ENCODE measurements around the gene WDPCP. TPM values are rescaled to one million over a fixed set of nuclear protein-coding genes. Genes with fewer than 3 reads are reported as not detected.

WDPCP gene
- total RNA-seq, 2 experiments from 2014 or later, result 14.8 to 29.3 TPM

GRCh38 chr2:63434024-63435001, 154.0 kb downstream of the WDPCP start:
- H3K4me3 ChIP-seq (ENCODE audit: low read depth, low read length, poor library complexity, severe bottlenecking), result no peak overlapping the region
- H2AFZ ChIP-seq (ENCODE audit: low read length), result no peak overlapping the region
- no peak for DNase-seq (ENCODE audit: low spot score)
- H3K9me2 ChIP-seq (ENCODE audit: insufficient read depth, low read length), result no peaks in the 10 kb centered on the region
- ChIA-PET CTCF (ENCODE audit: unreplicated experiment) (no interaction called here), POLR2A (interaction anchor here (0.6 to 1.0 kb wide), 2 partner anchors 156 to 1134 kb away, joined by 3 read pairs; no protein-coding TSS in a partner anchor)
- H3K36me3 ChIP-seq (ENCODE audit: insufficient read depth, low read length), result no peaks in the 10 kb centered on the region
- no peak overlapping the region for H3K27ac ChIP-seq (ENCODE audit: low read depth, low read length, poor library complexity, severe bottlenecking)
- H3K79me2 ChIP-seq (ENCODE audit: insufficient read depth, low read depth, low read length), result no peaks in the 10 kb centered on the region
- H3K9me3 ChIP-seq (ENCODE audit: low read length), result no peaks in the 10 kb centered on the region
- TF ChIP-seq EZH2phosphoT487 (IDR thresholded peaks at IDR 0.05; ENCODE audit: borderline replicate concordance, low read depth, low read length), result no peak
- TF ChIP-seq CTCF (conservative IDR thresholded peaks at IDR 0.05; ENCODE audit: low read length), result no peak
- intact Hi-C loops (cut with micrococcal nuclease; ENCODE audit: unreplicated experiment), result no loop called here
- H4K20me1 ChIP-seq (ENCODE audit: insufficient read depth, low read length), result no peaks in the 10 kb centered on the region
- BruUV-seq (replicated peaks), result no TSS peak
- H3K4me1 ChIP-seq (ENCODE audit: insufficient read depth, low read length, poor library complexity, severe bottlenecking), result no peaks in the 10 kb centered on the region
- no peak overlapping the region for H3K4me2 ChIP-seq (ENCODE audit: low read length)

GRCh38 chr2:63432373-63432772, 155.9 kb downstream of the WDPCP start:
- Histone ChIP-seq H3K9me3 (ENCODE audit: low read length) (no peaks in the 10 kb centered on the region), H3K4me3 (ENCODE audit: low read depth, low read length, poor library complexity, severe bottlenecking) (no peak overlapping the region), H3K9me2 (ENCODE audit: insufficient read depth, low read length) (no peaks in the 10 kb centered on the region), H2AFZ (ENCODE audit: low read length) (no peak overlapping the region), H3K4me2 (ENCODE audit: low read length) (no peak overlapping the region), H4K20me1 (ENCODE audit: insufficient read depth, low read length) (no peaks in the 10 kb centered on the region), H3K4me1 (ENCODE audit: insufficient read depth, low read length, poor library complexity, severe bottlenecking) (no peaks in the 10 kb centered on the region), H3K79me2 (ENCODE audit: insufficient read depth, low read depth, low read length) (no peaks in the 10 kb centered on the region), H3K27ac (ENCODE audit: low read depth, low read length, poor library complexity, severe bottlenecking) (no peak overlapping the region), H3K36me3 (ENCODE audit: insufficient read depth, low read length) (no peaks in the 10 kb centered on the region)
- intact Hi-C loops (cut with micrococcal nuclease; ENCODE audit: unreplicated experiment), result no loop called here
- no TSS peak for BruUV-seq (replicated peaks)
- ChIA-PET POLR2A (interaction anchor here (1.1 to 1.2 kb wide), 2 partner anchors 10 to 25 kb away, joined by 3 to 4 read pairs; no protein-coding TSS in a partner anchor), CTCF (ENCODE audit: unreplicated experiment) (no interaction called here)
- TF ChIP-seq EZH2phosphoT487 (IDR thresholded peaks at IDR 0.05; ENCODE audit: borderline replicate concordance, low read depth, low read length), result no peak
- no peak for TF ChIP-seq CTCF (conservative IDR thresholded peaks at IDR 0.05; ENCODE audit: low read length)
- DNase-seq (ENCODE audit: low spot score), result no peak

- POLR2A ChIA-PET, result no interaction called here
- no peaks in the 10 kb centered on the region for H4K20me1 ChIP-seq (ENCODE audit: insufficient read depth, low read length)
- no peaks in the 10 kb centered on the region for H3K9me2 ChIP-seq (ENCODE audit: insufficient read depth, low read length)
- no peaks in the 10 kb centered on the region for H3K36me3 ChIP-seq (ENCODE audit: insufficient read depth, low read length)
- no peak overlapping the region for H3K4me2 ChIP-seq (ENCODE audit: low read length)
- no peaks in the 10 kb centered on the region for H3K79me2 ChIP-seq (ENCODE audit: insufficient read depth, low read depth, low read length)
- no peaks in the 10 kb centered on the region for H3K4me1 ChIP-seq (ENCODE audit: insufficient read depth, low read length, poor library complexity, severe bottlenecking)
- no peak for TF ChIP-seq EZH2phosphoT487 (IDR thresholded peaks at IDR 0.05; ENCODE audit: borderline replicate concordance, low read depth, low read length)
- TF ChIP-seq CTCF (conservative IDR thresholded peaks at IDR 0.05; ENCODE audit: low read length), result no peak
- no peak overlapping the region for H3K27ac ChIP-seq (ENCODE audit: low read depth, low read length, poor library complexity, severe bottlenecking)
- DNase-seq (ENCODE audit: low spot score), result no peak
- H3K4me3 ChIP-seq (ENCODE audit: low read depth, low read length, poor library complexity, severe bottlenecking), result no peak overlapping the region
- intact Hi-C loops (cut with micrococcal nuclease; ENCODE audit: unreplicated experiment), result loop anchor here (10.0 kb wide), 2 partner anchors 351 to 641 kb away; no protein-coding TSS in a partner anchor
- no peaks in the 10 kb centered on the region for H3K9me3 ChIP-seq (ENCODE audit: low read length)
- no peak overlapping the region for H2AFZ ChIP-seq (ENCODE audit: low read length)
- CTCF ChIA-PET (ENCODE audit: unreplicated experiment), result no interaction called here
- no TSS peak for BruUV-seq (replicated peaks)
Observed at GRCh38 chr2:63425606-63426005, 162.7 kb downstream of the WDPCP start.

All from OCI-LY7 (cell line).